ENCODE measurements around the gene DPYSL4. TPM values are rescaled to one million over a fixed set of nuclear protein-coding genes. Genes with fewer than 3 reads are reported as not detected.

DPYSL4 gene
- total RNA-seq, 2 donors from 2014 or later: 4.1 to 22.6 TPM

DNA sequence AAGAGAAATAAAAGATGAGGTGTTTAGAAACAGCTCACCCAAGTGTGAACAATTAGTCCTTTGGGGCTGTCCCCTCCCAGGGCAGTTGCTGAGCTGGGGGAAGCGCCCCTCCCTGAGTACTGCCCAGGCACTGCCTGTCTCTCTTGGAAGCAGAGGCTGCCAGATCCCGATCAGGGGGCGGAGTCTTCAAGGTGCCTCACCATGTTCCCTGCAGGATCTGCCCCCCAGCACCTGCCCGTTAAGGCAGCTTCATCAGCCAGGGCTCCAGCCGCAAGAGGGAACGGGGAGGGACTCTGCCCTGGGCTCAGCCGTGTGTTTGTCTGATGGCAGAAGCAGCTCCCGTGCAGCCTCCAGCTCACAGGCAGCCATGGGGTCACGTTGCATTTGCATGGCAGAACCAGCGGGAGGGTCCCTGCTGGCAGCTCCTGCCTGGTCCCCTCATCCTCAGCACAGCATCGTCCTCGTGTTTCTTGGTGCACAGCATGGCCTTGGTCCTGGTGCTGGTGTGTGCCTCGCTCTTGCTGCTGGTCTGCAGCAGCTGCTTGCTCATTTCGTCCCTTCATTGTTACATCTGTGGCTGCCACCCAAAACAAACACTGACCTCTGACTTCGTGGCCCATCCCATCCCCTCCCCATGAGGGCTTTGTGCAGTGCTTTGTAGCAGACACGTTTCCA lies 10.7 kb upstream of the DPYSL4 start:
- no peaks in the 10 kb centered on the region for H3K27me3 ChIP-seq (replicated peaks; ENCODE audit: insufficient read depth)
- H3K4me3 ChIP-seq: no peak overlapping the region
- no peaks in the 10 kb centered on the region for H3K4me1 ChIP-seq (replicated peaks)
- DNase-seq (ENCODE audit: low spot score): no peak
- TF ChIP-seq POLR2AphosphoS5 (IDR thresholded peaks at IDR 0.05) (no peak), POLR2A (IDR thresholded peaks at IDR 0.05) (no peak)
- TF ChIP-seq, protein P1, sequence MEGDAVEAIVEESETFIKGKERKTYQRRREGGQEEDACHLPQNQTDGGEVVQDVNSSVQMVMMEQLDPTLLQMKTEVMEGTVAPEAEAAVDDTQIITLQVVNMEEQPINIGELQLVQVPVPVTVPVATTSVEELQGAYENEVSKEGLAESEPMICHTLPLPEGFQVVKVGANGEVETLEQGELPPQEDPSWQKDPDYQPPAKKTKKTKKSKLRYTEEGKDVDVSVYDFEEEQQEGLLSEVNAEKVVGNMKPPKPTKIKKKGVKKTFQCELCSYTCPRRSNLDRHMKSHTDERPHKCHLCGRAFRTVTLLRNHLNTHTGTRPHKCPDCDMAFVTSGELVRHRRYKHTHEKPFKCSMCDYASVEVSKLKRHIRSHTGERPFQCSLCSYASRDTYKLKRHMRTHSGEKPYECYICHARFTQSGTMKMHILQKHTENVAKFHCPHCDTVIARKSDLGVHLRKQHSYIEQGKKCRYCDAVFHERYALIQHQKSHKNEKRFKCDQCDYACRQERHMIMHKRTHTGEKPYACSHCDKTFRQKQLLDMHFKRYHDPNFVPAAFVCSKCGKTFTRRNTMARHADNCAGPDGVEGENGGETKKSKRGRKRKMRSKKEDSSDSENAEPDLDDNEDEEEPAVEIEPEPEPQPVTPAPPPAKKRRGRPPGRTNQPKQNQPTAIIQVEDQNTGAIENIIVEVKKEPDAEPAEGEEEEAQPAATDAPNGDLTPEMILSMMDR (IDR thresholded peaks at IDR 0.05): no peak
- 17% methylated on average over 16 of the region's 16 CpGs for WGBS
- H3K9me3 ChIP-seq: no peaks in the 10 kb centered on the region
- H3K36me3 ChIP-seq: no peaks in the 10 kb centered on the region
- no peak overlapping the region for H3K27ac ChIP-seq
- intact Hi-C loops (cut with DNase I): no loop called here

DNA sequence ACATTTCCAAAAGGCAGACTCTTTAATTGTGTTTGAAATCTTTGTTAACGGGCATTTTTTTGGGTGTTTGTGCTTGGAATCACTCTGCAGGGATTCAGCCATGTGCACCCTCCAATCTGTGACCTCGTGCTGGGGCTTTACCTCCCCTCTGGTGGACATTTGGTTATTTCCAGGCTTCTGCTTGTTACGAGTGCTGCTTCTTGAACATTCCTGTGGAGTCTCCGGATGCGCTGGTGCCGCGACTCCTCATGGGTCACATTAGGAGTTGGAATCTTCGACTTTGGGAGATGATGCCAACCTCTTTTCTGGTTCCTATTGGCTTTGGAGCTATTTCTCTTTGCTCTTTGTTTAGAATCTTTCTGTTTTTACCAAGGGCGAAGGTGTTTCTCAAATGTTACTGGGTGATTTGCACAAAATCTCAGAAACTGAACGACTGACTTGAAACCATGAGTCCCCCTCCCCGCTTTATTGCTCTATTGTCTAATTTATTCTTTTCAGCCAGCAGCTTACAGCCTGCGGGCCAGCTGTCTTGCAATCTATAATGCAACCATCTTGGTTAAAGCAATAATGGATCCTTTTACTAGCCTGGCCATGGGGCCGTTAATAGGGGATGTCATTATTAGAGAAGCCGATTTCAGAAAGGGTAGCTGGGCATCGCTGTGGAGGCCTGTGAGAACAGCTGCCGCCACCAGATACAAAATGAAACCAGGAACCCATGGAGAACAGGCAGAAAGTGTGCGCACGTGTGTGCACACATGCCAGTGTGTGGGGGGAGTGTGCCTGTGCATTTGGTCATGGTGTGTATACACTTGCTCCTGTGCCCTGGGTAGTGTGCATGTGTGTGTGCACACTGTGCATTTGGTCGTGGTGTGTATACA lies 9.9 kb upstream of the DPYSL4 start:
- TF ChIP-seq POLR2AphosphoS5 (IDR thresholded peaks at IDR 0.05) (no peak), POLR2A (IDR thresholded peaks at IDR 0.05) (no peak)
- TF ChIP-seq, protein P1 (IDR thresholded peaks at IDR 0.05): no peak
- Histone ChIP-seq H3K27ac (no peak overlapping the region), H3K4me3 (no peak overlapping the region), H3K27me3 (replicated peaks; ENCODE audit: insufficient read depth) (no peaks in the 10 kb centered on the region), H3K9me3 (no peaks in the 10 kb centered on the region), H3K4me1 (replicated peaks) (no peaks in the 10 kb centered on the region), H3K36me3 (no peaks in the 10 kb centered on the region)
- no peak for DNase-seq (ENCODE audit: low spot score)
- intact Hi-C loops (cut with DNase I): no loop called here
- 68% methylated on average over 19 of the region's 19 CpGs for WGBS

DNA sequence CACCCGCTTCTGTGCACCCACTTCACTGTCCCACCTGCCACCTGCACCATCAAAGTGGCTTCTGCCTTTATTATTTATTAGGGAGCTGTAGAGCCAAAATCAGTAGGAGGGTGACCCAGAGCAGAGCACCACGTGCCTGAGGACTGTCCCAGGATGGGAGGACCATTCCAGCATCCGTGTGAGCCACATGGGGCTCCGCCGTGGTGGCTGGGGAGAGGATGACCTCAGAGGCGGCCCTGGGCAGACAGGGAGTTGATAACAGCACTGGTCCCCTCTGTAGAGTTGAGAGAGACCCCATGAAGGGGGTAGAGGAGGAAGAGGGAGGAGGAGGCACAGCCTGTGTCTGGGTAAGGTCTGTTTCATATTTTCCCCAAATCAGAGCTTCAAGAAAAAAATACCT lies 8.7 kb upstream of the DPYSL4 start:
- WGBS: 83% methylated on average over 6 of the region's 6 CpGs
- no peak for TF ChIP-seq POLR2A (IDR thresholded peaks at IDR 0.05)
- TF ChIP-seq, protein P1 (IDR thresholded peaks at IDR 0.05): no peak
- no peak for TF ChIP-seq POLR2AphosphoS5 (IDR thresholded peaks at IDR 0.05)
- intact Hi-C loops (cut with DNase I): no loop called here
- no peak for DNase-seq (ENCODE audit: low spot score)
- H3K27me3 ChIP-seq (replicated peaks; ENCODE audit: insufficient read depth): no peaks in the 10 kb centered on the region
- H3K27ac ChIP-seq: no peak overlapping the region
- H3K4me1 ChIP-seq (replicated peaks): no peaks in the 10 kb centered on the region
- H3K36me3 ChIP-seq: no peaks in the 10 kb centered on the region
- H3K4me3 ChIP-seq: no peak overlapping the region
- no peaks in the 10 kb centered on the region for H3K9me3 ChIP-seq

DNA sequence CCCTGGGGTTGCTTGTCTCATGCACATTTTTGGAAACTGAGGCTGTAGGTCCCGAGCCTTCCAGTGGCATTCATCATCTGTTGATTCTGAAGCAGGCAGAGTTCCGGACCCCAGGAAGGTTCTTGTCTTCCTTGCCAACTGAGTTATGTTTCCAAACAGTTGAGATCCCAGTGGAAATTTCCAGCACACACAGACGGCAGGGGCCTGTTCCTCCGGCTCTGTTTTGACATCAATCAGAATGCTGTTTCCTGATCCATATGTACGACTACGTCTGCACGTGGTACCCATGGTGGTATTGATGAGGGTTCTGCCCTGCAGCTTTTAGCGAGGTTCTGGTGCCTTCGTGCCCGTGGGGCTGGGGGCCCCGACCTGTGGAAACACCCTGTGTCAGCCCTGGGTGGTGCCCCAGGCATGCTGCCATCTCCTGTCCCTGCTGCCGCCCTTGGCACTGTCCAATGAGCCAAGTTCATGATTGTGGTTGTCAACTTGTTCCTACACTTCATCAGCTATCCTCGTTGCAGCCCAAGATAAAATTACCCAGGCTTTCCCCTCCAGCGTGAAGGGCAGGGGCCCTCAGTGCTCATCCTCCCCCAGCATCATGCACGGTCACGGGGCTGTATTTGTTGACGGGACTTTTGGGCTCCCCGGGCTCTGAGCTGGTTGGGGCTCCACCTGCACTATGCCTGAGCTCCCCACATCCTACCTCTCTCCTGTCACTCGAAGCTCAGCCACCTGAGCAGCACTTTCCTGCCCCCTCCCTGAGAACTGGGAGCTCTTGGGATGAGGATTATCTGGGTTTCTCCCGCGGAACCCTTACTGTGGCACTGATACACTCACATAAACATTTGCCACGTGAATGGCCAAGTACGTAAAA lies 7.8 kb upstream of the DPYSL4 start:
- Histone ChIP-seq H3K9me3 (no peaks in the 10 kb centered on the region), H3K27ac (no peak overlapping the region), H3K4me3 (no peak overlapping the region), H3K36me3 (no peaks in the 10 kb centered on the region), H3K27me3 (replicated peaks; ENCODE audit: insufficient read depth) (no peaks in the 10 kb centered on the region), H3K4me1 (replicated peaks) (no peaks in the 10 kb centered on the region)
- no peak for DNase-seq (ENCODE audit: low spot score)
- TF ChIP-seq POLR2A (IDR thresholded peaks at IDR 0.05): no peak
- TF ChIP-seq, protein P1 (IDR thresholded peaks at IDR 0.05): no peak
- TF ChIP-seq POLR2AphosphoS5 (IDR thresholded peaks at IDR 0.05): no peak
- intact Hi-C loops (cut with DNase I): no loop called here
- WGBS: 86% methylated on average over 23 of the region's 23 CpGs

Data from prostate gland (tissue), 2 donors.